Stimulated activated CD8-positive, alpha-beta memory T cell treated with anti-CD3 and anti-CD28 coated beads, Interleukin-2, amount 100 ng/mL, for 48 hours (primary cell): ENCODE results near the gene ATG16L1.

ENCODE experiments used
- DNase-seq, 2 donors: peaks; one replicate each; pipeline ENCODE4 v3.0.0-alpha.2; 2020; ENCODE audit warnings: low read depth in 2 of 2

Gene ATG16L1

GRCh38 chr2:233290051-233290845, 38.8 kb downstream of the ATG16L1 start:
- DNase-seq = no peak

GRCh38 chr2:233295891-233296290, 44.4 kb downstream of the ATG16L1 start:
- DNase-seq = no peak

GRCh38 chr2:233297076-233297475, 45.6 kb downstream of the ATG16L1 start:
- no peak for DNase-seq

- DNase-seq = no peak
Measured at GRCh38 chr2:233300401-233300800, 48.9 kb downstream of the ATG16L1 start.

GRCh38 chr2:233301248-233301647, 49.8 kb downstream of the ATG16L1 start:
- DNase-seq = no peak

GRCh38 chr2:233301811-233302210, 50.3 kb downstream of the ATG16L1 start:
- no peak for DNase-seq

- DNase-seq = no peak
Measured at GRCh38 chr2:233303252-233303651, 51.8 kb downstream of the ATG16L1 start.

- DNase-seq = no peak
Measured at GRCh38 chr2:233307565-233307964, 56.1 kb downstream of the ATG16L1 start, which contains the start of gene SAG. Gene SAG, plus strand, starts transcription at chr2:233307816. Its CDS starts 1,374 bp downstream, at chr2:233309190.

GRCh38 chr2:233311241-233311926, 59.9 kb downstream of the ATG16L1 start:
- no peak for DNase-seq

GRCh38 chr2:233312874-233313273, 61.4 kb downstream of the ATG16L1 start:
- no peak for DNase-seq

GRCh38 chr2:233314180-233314925, 62.9 kb downstream of the ATG16L1 start:
- no peak for DNase-seq

GRCh38 chr2:233317196-233317943, 65.9 kb downstream of the ATG16L1 start:
- no peak for DNase-seq

- DNase-seq = no peak
Measured at GRCh38 chr2:233319256-233319655, 67.8 kb downstream of the ATG16L1 start.

GRCh38 chr2:233320470-233320869, 69.0 kb downstream of the ATG16L1 start:
- no peak for DNase-seq

- no peak for DNase-seq
Measured at GRCh38 chr2:233321166-233321565, 69.7 kb downstream of the ATG16L1 start.

- DNase-seq = no peak
Measured at GRCh38 chr2:233323851-233324250, 72.4 kb downstream of the ATG16L1 start.

GRCh38 chr2:233325256-233325655, 73.8 kb downstream of the ATG16L1 start:
- DNase-seq = no peak

GRCh38 chr2:233325814-233326213, 74.3 kb downstream of the ATG16L1 start:
- no peak for DNase-seq

- no peak for DNase-seq
Measured at GRCh38 chr2:233326500-233326899, 75.0 kb downstream of the ATG16L1 start.

GRCh38 chr2:233328922-233329321, 77.4 kb downstream of the ATG16L1 start:
- DNase-seq = no peak

GRCh38 chr2:233329489-233330135, 78.1 kb downstream of the ATG16L1 start:
- DNase-seq = no peak
